Progenitor cell of endocrine pancreas (in vitro differentiated cells): ENCODE measurements around the gene RERE. TPM values are rescaled to one million over a fixed set of nuclear protein-coding genes. Genes with fewer than 3 reads are reported as not detected.

Experiments
- DNase-seq: peaks from one replicate; pipeline ENCODE4 v3.0.0; 2021; ENCODE audit warnings: low spot score; ENCODE audit not compliant: unreplicated experiment
- H3K27ac Mint-ChIP-seq: 2 replicates; pipeline ENCODE4 v1.8.0; 2021; ENCODE audit warnings: mild to moderate bottlenecking, moderate library complexity, mixed read lengths
- H3K27me3 Mint-ChIP-seq: 2 replicates; pipeline ENCODE4 v1.8.0; 2021; ENCODE audit warnings: mixed read lengths
- H3K36me3 Mint-ChIP-seq: 2 replicates; pipeline ENCODE4 v1.8.0; 2022; ENCODE audit warnings: mixed read lengths; ENCODE audit not compliant: insufficient read depth
- H3K4me1 Mint-ChIP-seq: 2 replicates; pipeline ENCODE4 v1.8.0; 2021; ENCODE audit warnings: low read depth, mixed read lengths
- H3K4me3 Mint-ChIP-seq: 2 replicates; pipeline ENCODE4 v1.8.0; 2021; ENCODE audit warnings: low read depth, mild to moderate bottlenecking, moderate library complexity, mixed read lengths
- H3K9me3 Mint-ChIP-seq: 2 replicates; pipeline ENCODE4 v1.8.0; 2021; ENCODE audit warnings: low read depth, mixed read lengths
- CTCF ChIP-seq: fragments of 200-600 bp; sonication (generic); IDR thresholded peaks from one replicate; pipeline ENCODE4 v1.5.0; 2021; ENCODE audit warnings: antibody characterized with exemption, mild to moderate bottlenecking; ENCODE audit not compliant: unreplicated experiment
- total RNA-seq: library from RNA; stranded (reverse); gene quantifications from 2 replicates; pipeline ENCODE4 v1.2.1, GENCODE V29; 2021

Gene RERE
- total RNA-seq, 1 donor from 2014 or later, result 329 TPM

- Mint-ChIP-seq H3K9me3 (no peaks in the 10 kb centered on the region), H3K36me3 (peaks cover 2% of the 10 kb centered on the region), H3K27me3 (no peaks in the 10 kb centered on the region), H3K4me3 (peak overlapping the region; percentile 2), H3K4me1 (peaks cover 49% of the 10 kb centered on the region), H3K27ac (peak overlapping the region; percentile 72)
- DNase-seq, result no peak
- TF ChIP-seq CTCF, result no peak
Observed at GRCh38 chr1:8667869-8668594, 149.4 kb downstream of the RERE start.

- H3K4me1 Mint-ChIP-seq, result peaks cover 40% of the 10 kb centered on the region
- no peak for TF ChIP-seq CTCF
- peak overlapping the region; percentile 17 for H3K4me3 Mint-ChIP-seq
- peak overlapping the region; percentile 76 for H3K27ac Mint-ChIP-seq
- H3K36me3 Mint-ChIP-seq, result no peaks in the 10 kb centered on the region
- DNase-seq, result no peak
- no peaks in the 10 kb centered on the region for H3K9me3 Mint-ChIP-seq
- H3K27me3 Mint-ChIP-seq, result no peaks in the 10 kb centered on the region
Observed at GRCh38 chr1:8666389-8667167, 150.9 kb downstream of the RERE start.

- no peaks in the 10 kb centered on the region for H3K36me3 Mint-ChIP-seq
- H3K27ac Mint-ChIP-seq, result peak overlapping the region; percentile 76
- DNase-seq, result no peak
- H3K27me3 Mint-ChIP-seq, result no peaks in the 10 kb centered on the region
- H3K9me3 Mint-ChIP-seq, result no peaks in the 10 kb centered on the region
- H3K4me3 Mint-ChIP-seq, result no peak overlapping the region
- peaks cover 34% of the 10 kb centered on the region for H3K4me1 Mint-ChIP-seq
- no peak for TF ChIP-seq CTCF
Observed at GRCh38 chr1:8665833-8666232, 151.6 kb downstream of the RERE start.

DNA sequence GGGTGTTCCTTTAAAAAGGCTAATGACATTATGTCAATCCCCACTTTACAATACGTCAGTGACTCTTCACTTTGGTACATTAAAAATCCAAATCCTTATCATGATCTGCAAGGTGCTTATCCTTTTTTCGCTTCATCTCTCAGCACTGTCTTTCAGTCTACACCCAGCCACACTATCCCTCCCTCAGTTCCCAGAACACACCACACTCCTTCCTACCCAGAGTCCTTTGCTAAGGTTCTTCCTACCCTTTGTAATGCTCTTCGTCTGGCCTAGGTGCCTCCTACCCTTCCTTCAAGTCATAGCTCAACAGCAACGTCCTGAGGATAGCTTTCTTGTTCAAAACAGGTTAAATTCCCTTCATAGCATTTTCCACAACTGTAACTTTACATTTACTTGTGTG lies 152.6 kb downstream of the RERE start:
- DNase-seq, result no peak
- peaks cover 24% of the 10 kb centered on the region for H3K4me1 Mint-ChIP-seq
- H3K27ac Mint-ChIP-seq, result no peak overlapping the region
- H3K9me3 Mint-ChIP-seq, result no peaks in the 10 kb centered on the region
- no peak for TF ChIP-seq CTCF
- no peak overlapping the region for H3K4me3 Mint-ChIP-seq
- H3K27me3 Mint-ChIP-seq, result no peaks in the 10 kb centered on the region
- no peaks in the 10 kb centered on the region for H3K36me3 Mint-ChIP-seq

GRCh38 chr1:8663915-8664329 lies 153.5 kb downstream of the RERE start:
- Mint-ChIP-seq H3K4me1 (peaks cover 23% of the 10 kb centered on the region), H3K27ac (no peak overlapping the region), H3K9me3 (no peaks in the 10 kb centered on the region), H3K36me3 (no peaks in the 10 kb centered on the region), H3K4me3 (no peak overlapping the region), H3K27me3 (no peaks in the 10 kb centered on the region)
- no peak for TF ChIP-seq CTCF
- DNase-seq, result no peak
